Heart left ventricle (tissue), 16 donors: Measurements from ENCODE around the gene HP1BP3. TPM values are rescaled to one million over a fixed set of nuclear protein-coding genes. Genes with fewer than 3 reads are reported as not detected.

Source experiments
- ATAC-seq, 4 donors: fragments of 200-7000 bp; cut with Tn5 transposase; one replicate each; pipeline ENCODE4 v1.9.1; 2020 to 2022; ENCODE audit warnings: moderate library complexity in 4 of 4, mild to moderate bottlenecking in 3 of 4, moderate number of reproducible peaks in 1 of 4
- DNase-seq, 5 donors: peaks; one replicate each; pipeline ENCODE4 v3.0.0-alpha.2; 2020
- H3K27ac ChIP-seq, 12 donors: fragments of 200-600 bp; sonication (generic) in 4 of 12; one replicate each; pipeline versions ENCODE4 v1.5.0 to v1.8.0; 2016 to 2022; ENCODE audit warnings: mild to moderate bottlenecking in 2 of 12
- H3K27me3 ChIP-seq, 9 donors: fragments of 200-600 bp; sonication (generic) in 2 of 9; one replicate each; pipeline versions ENCODE4 v1.5.1 to v1.8.0; 2016 to 2022; ENCODE audit warnings: mild to moderate bottlenecking in 3 of 9
- H3K36me3 ChIP-seq, 9 donors: fragments of 200-600 bp; sonication (generic) in 2 of 9; one replicate each; pipeline versions ENCODE4 v1.5.0 to v1.8.0; 2018 to 2022; ENCODE audit warnings: mild to moderate bottlenecking in 2 of 9
- H3K4me1 ChIP-seq, 12 donors: fragments of 200-600 bp; sonication (generic) in 4 of 12; one replicate each; pipeline versions ENCODE4 v1.5.0 to v1.8.0; 2016 to 2022; ENCODE audit warnings: mild to moderate bottlenecking in 3 of 12
- H3K4me3 ChIP-seq, 12 donors: fragments of 200-600 bp; sonication (generic) in 4 of 12; one replicate each; pipeline versions ENCODE4 v1.5.0 to v1.8.0; 2017 to 2022; ENCODE audit warnings: mild to moderate bottlenecking in 9 of 12, moderate library complexity in 4 of 12
- H3K9me3 ChIP-seq, 12 donors: fragments of 200-600 bp; sonication (generic) in 4 of 12; one replicate each; pipeline versions ENCODE4 v1.5.0 to v1.8.0; 2016 to 2022; ENCODE audit warnings: mild to moderate bottlenecking in 1 of 12
- POLR2A ChIP-seq, 2 donors: fragments of 450-650 bp; IDR thresholded peaks; one replicate each; pipeline ENCODE4 v1.6.1; 2017; ENCODE audit warnings: antibody characterized with exemption in 2 of 2, mild to moderate bottlenecking in 2 of 2, moderate library complexity in 2 of 2
- WGBS, 4 donors: extraction: QIAGEN DNeasy Blood & Tissue Kit in 2 of 4; methylation state at CpG; one replicate each; pipeline versions ENCODE4 v1.1.5 to v1.1.7; 2013 to 2018; 5-methylcytosine and 5-hydroxymethylcytosine counted together
- intact Hi-C, 10 donors: fragments of 100-400 bp; cut with DNase I; formaldehyde crosslinking; loops; one replicate each; pipeline versions ENCODE4 v1.11.1 to v1.14.2; 2022
- polyA plus RNA-seq, 2 donors: library from polyadenylated mRNA; stranded (reverse); fragments of 200-250 nt; gene quantifications; one replicate each; pipeline ENCODE4 v1.2.3, GENCODE V29; 2013
- total RNA-seq, 9 donors: library from RNA; depleted of rRNA in 2 of 9; stranded (reverse); fragments of >200 nt in 2 of 9; fragmentation: NEBNext Ultra II Directional in 3 of 9; extraction: Animal tissue kit (Norgen Biotek cat#: 25700) in 3 of 9; gene quantifications; one replicate each; pipeline versions ENCODE4 v1.1.0 to v1.2.4, GENCODE V29; 2016 to 2023
- TF ChIP-seq, protein P1 (sequence below), 12 donors: fragments of 200-600 bp; sonication (generic) in 4 of 12; IDR thresholded peaks; one replicate each; pipeline versions ENCODE4 v1.5.0 to v1.8.0; 2018 to 2022; ENCODE audit warnings: antibody characterized with exemption in 12 of 12, mild to moderate bottlenecking in 5 of 12
- donor health status: ischemic (EF 13 %, LVEDD 7.1; RV severe dilation, severe dysfunction).
- donor health status: healthy with polysubstance abuse.
- donor health status: DM: no; HTN: yes; CAD: no.
- donor health status: DM: no; HTN: no; CAD: no.
- donor health status: ischemic (EF 25% LVEDD 6.9; RV normal size, moderate dysfunction).
- donor health status: ischemic (EF 25% LVEDD 5.7; RV mildly dilated, moderate dysfunction).
- donor health status: healthy.
- donor health status: DM: yes; HTN: yes; CAD: no.
- donor health status: ischemic (EF 35%, LVEDD 5.7; RV mildly dilated, moderate dysfunction).
- donor health status: nonischemic (EF 11% LVEDD 7.7; RV severe dilation, severe dysfunction).
- donor health status: DM: yes; HTN: yes; CAD: no.
- donor health status: PGD.
- donor health status: ischemic (EF 29% LVEDD 5.4; RV normal size, mild dysfunction).
- donor health status: nonischemic (EF 23%, LVEDD 6.1; RV moderate dilation, normal function).

Gene HP1BP3
- total and polyA plus RNA-seq, 11 donors, result 37.9 to 152 (median 113) TPM

- intact Hi-C loops, result loop anchor here in 1 of 10 donors (10.0 kb wide), 1 partner anchor 210 kb away; no protein-coding TSS in a partner anchor
- Histone ChIP-seq H3K36me3 (no peaks in the 10 kb centered on the region), H3K27ac (no peak overlapping the region), H3K9me3 (no peaks in the 10 kb centered on the region), H3K4me3 (no peak overlapping the region), H3K27me3 (peaks cover 0 to 16% (median 5%) of the 10 kb centered on the region in 9 donors), H3K4me1 (no peaks in the 10 kb centered on the region)
- DNase-seq (peak in 1 of 5 donors; percentile 13), ATAC-seq (no peak)
- TF ChIP-seq POLR2A (IDR thresholded peaks at IDR 0.05), result no peak
- TF ChIP-seq, protein P1, sequence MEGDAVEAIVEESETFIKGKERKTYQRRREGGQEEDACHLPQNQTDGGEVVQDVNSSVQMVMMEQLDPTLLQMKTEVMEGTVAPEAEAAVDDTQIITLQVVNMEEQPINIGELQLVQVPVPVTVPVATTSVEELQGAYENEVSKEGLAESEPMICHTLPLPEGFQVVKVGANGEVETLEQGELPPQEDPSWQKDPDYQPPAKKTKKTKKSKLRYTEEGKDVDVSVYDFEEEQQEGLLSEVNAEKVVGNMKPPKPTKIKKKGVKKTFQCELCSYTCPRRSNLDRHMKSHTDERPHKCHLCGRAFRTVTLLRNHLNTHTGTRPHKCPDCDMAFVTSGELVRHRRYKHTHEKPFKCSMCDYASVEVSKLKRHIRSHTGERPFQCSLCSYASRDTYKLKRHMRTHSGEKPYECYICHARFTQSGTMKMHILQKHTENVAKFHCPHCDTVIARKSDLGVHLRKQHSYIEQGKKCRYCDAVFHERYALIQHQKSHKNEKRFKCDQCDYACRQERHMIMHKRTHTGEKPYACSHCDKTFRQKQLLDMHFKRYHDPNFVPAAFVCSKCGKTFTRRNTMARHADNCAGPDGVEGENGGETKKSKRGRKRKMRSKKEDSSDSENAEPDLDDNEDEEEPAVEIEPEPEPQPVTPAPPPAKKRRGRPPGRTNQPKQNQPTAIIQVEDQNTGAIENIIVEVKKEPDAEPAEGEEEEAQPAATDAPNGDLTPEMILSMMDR (IDR thresholded peaks at IDR 0.05), result no peak
- 91 to 95% (median 93%) methylated on average over 16 to 17 of the region's 17 CpGs for WGBS, 4 donors
Measured at GRCh38 chr1:20724364-20725188, 62.5 kb downstream of the HP1BP3 start.

DNA sequence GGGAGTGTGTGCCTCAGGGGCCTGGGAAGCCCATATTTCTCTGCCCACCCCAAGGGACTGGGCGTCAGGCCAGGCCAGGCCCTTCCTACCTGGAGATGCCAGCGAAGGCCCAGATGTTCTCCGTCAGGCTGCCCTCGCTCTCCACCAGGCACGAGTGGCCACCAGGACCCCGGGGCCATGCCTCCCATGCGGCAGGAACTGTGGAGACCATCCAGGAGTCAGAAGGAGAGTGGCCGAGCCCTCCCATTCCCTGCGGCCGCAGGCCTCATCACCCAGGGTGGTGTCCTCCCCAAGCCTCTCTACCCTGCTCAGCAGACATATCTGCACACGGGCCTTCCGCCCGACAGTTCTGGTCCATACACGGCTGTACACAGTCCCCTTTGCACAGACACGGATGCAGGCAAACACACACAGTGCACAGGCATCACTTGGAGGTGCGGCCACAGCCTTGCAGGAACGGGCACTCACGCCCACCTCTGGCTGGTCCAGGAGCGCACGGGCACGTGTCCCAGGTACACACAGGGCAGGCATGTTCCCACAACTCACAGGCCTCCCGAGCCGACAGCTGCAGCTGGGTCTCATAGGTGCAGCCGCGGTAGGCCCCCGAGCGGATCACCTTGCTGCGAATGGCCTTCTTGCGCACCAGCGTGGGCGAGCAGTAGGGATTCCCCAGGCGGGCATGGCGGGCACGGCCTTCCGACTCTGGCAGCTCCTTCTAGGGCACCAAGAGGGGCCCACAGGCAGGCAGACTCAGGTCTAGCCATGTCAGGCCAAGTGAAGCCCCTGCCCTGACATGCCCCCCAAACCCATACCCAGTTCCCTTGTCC, 63.4 kb downstream of the HP1BP3 start:
- Histone ChIP-seq H3K36me3 (no peaks in the 10 kb centered on the region), H3K4me3 (no peak overlapping the region), H3K4me1 (no peaks in the 10 kb centered on the region), H3K27ac (no peak overlapping the region), H3K27me3 (peaks cover 0 to 11% (median 3%) of the 10 kb centered on the region in 9 donors), H3K9me3 (no peaks in the 10 kb centered on the region)
- DNase-seq (peak in 2 of 5 donors; percentile 15 to 54), ATAC-seq (peak in 1 of 4 donors; percentile 14)
- TF ChIP-seq, protein P1 (IDR thresholded peaks at IDR 0.05), result no peak
- TF ChIP-seq POLR2A (IDR thresholded peaks at IDR 0.05), result no peak
- intact Hi-C loops, result loop anchor here in 1 of 10 donors (10.0 kb wide), 1 partner anchor 209 kb away; no protein-coding TSS in a partner anchor
- WGBS, 4 donors, result 90 to 94% (median 93%) methylated on average over 35 of the region's 35 CpGs

GRCh38 chr1:20723159-20723536, 64.0 kb downstream of the HP1BP3 start:
- intact Hi-C loops, result loop anchor here in 1 of 10 donors (10.0 kb wide), 1 partner anchor 208 kb away; no protein-coding TSS in a partner anchor
- no peak overlapping the region for H3K4me3 ChIP-seq
- H3K27me3 ChIP-seq, result peaks cover 0 to 9% (median 0%) of the 10 kb centered on the region in 9 donors
- H3K9me3 ChIP-seq, result no peaks in the 10 kb centered on the region
- ATAC-seq, result no peak
- no peak for DNase-seq
- 84 to 93% (median 90%) methylated on average over 4 of the region's 4 CpGs for WGBS, 4 donors
- no peaks in the 10 kb centered on the region for H3K36me3 ChIP-seq
- H3K4me1 ChIP-seq, result peaks cover 0 to 1% (median 0%) of the 10 kb centered on the region in 12 donors
- TF ChIP-seq POLR2A (IDR thresholded peaks at IDR 0.05), result no peak
- TF ChIP-seq, protein P1 (IDR thresholded peaks at IDR 0.05), result no peak
- no peak overlapping the region for H3K27ac ChIP-seq
